WTC11 (cell line): ENCODE results near the gene CDH18. TPM values are rescaled to one million over a fixed set of nuclear protein-coding genes. Genes with fewer than 3 reads are reported as not detected.

ENCODE experiments used
- ATAC-seq: fragments of 200-7000 bp; cut with Tn5 transposase; 2 replicates; pipeline ENCODE4 v1.10.0; 2021; ENCODE audit warnings: mild to moderate bottlenecking, moderate library complexity
- CTCF ChIA-PET: fragments of 300-600 bp; sonication (Branson Sonifier 250); formaldehyde crosslinking; loops from one replicate; lab custom pipeline; 2021; ENCODE audit warnings: antibody characterized with exemption; lab: Charles Lee
- POLR2A ChIA-PET: fragments of 350-600 bp; sonication (Branson Sonifier 250); formaldehyde crosslinking; loops from one replicate; lab custom pipeline; 2021; ENCODE audit warnings: antibody characterized with exemption; lab: Charles Lee
- DNase-seq: peaks from one replicate; pipeline ENCODE4 v3.0.0; 2021; ENCODE audit warnings: low spot score
- H3K27ac Mint-ChIP-seq: 2 replicates; pipeline ENCODE4 v1.8.0; 2021; ENCODE audit warnings: mixed read lengths
- H3K27me3 Mint-ChIP-seq: 2 replicates; pipeline ENCODE4 v1.8.0; 2021; ENCODE audit warnings: low read depth, mild to moderate bottlenecking, moderate library complexity, mixed read lengths
- H3K36me3 Mint-ChIP-seq: 2 replicates; pipeline ENCODE4 v1.8.0; 2021; ENCODE audit warnings: mixed read lengths
- H3K4me1 Mint-ChIP-seq: 2 replicates; pipeline ENCODE4 v1.8.0; 2022; ENCODE audit warnings: mixed read lengths
- H3K4me3 Mint-ChIP-seq: 2 replicates; pipeline ENCODE4 v1.8.0; 2021; ENCODE audit warnings: mild to moderate bottlenecking, moderate library complexity, mixed read lengths
- H3K9me3 Mint-ChIP-seq: 2 replicates; pipeline ENCODE4 v1.8.0; 2021; ENCODE audit warnings: mixed read lengths
- EMX1 ChIP-seq: fragments of 250-450 bp; sonication (Bioruptor Pico); IDR thresholded peaks from 2 replicates; pipeline ENCODE4 v1.8.0; 2021; ENCODE audit warnings: mild to moderate bottlenecking
- ETV6 ChIP-seq: sonication (generic); formaldehyde crosslinking; IDR thresholded peaks from 2 replicates; pipeline ENCODE4 v1.8.1; 2022; ENCODE audit warnings: mild to moderate bottlenecking, missing genetic modification reagents
- GRHL2 ChIP-seq: fragments of 250-450 bp; sonication (Bioruptor Pico); IDR thresholded peaks from 2 replicates; pipeline ENCODE4 v1.8.0; 2022; ENCODE audit warnings: mild to moderate bottlenecking, moderate library complexity; ENCODE audit not compliant: insufficient replicate concordance, severe bottlenecking
- GTF2I ChIP-seq: fragments of 250-450 bp; sonication (Bioruptor Pico); conservative IDR thresholded peaks from 2 replicates; pipeline ENCODE4 v1.4.0; 2021; ENCODE audit warnings: mild to moderate bottlenecking
- IRF2 ChIP-seq: sonication (generic); formaldehyde crosslinking; IDR thresholded peaks from 2 replicates; pipeline ENCODE4 v1.8.0; 2022; ENCODE audit warnings: low read depth, missing genetic modification reagents, borderline replicate concordance
- JUN ChIP-seq: sonication (generic); formaldehyde crosslinking; IDR thresholded peaks from 2 replicates; pipeline ENCODE4 v1.8.0; 2023; ENCODE audit warnings: mild to moderate bottlenecking, missing genetic modification reagents
- NFATC4 ChIP-seq: fragments of 250-450 bp; sonication (Bioruptor Pico); IDR thresholded peaks from 2 replicates; pipeline ENCODE4 v1.9.0; 2021; ENCODE audit warnings: mild to moderate bottlenecking
- NR1H2 ChIP-seq: sonication (generic); formaldehyde crosslinking; IDR thresholded peaks from 2 replicates; pipeline ENCODE4 v1.9.0; 2021; ENCODE audit warnings: mild to moderate bottlenecking, moderate library complexity, missing genetic modification reagents
- NR2C2 ChIP-seq: sonication (generic); formaldehyde crosslinking; IDR thresholded peaks from 2 replicates; pipeline ENCODE4 v1.8.0; 2022; ENCODE audit warnings: mild to moderate bottlenecking, missing genetic modification reagents
- OVOL2 ChIP-seq: fragments of 250-450 bp; sonication (Bioruptor Pico); IDR thresholded peaks from 2 replicates; pipeline ENCODE4 v1.9.0; 2021; ENCODE audit warnings: mild to moderate bottlenecking, borderline replicate concordance
- PRDM15 ChIP-seq: sonication (generic); formaldehyde crosslinking; IDR thresholded peaks from 2 replicates; pipeline ENCODE4 v1.8.0; 2022; ENCODE audit warnings: missing genetic modification reagents
- TCF7 ChIP-seq: sonication (generic); formaldehyde crosslinking; IDR thresholded peaks from 2 replicates; pipeline ENCODE4 v1.8.0; 2022; ENCODE audit warnings: mild to moderate bottlenecking, low read depth, missing genetic modification reagents, moderate library complexity
- TEAD1 ChIP-seq: sonication (generic); formaldehyde crosslinking; IDR thresholded peaks from 2 replicates; pipeline ENCODE4 v1.8.0; 2022; ENCODE audit warnings: mild to moderate bottlenecking, missing genetic modification reagents
- ZBTB21 ChIP-seq: sonication (generic); formaldehyde crosslinking; IDR thresholded peaks from 2 replicates; pipeline ENCODE4 v1.8.1; 2023; ENCODE audit warnings: mild to moderate bottlenecking, missing genetic modification reagents, borderline replicate concordance
- ZNF671 ChIP-seq: fragments of 250-450 bp; sonication (Bioruptor Pico); IDR thresholded peaks from 2 replicates; pipeline ENCODE4 v1.8.0; 2021; ENCODE audit warnings: mild to moderate bottlenecking
- total RNA-seq: library from RNA; stranded (reverse); gene quantifications from 3 replicates; pipeline ENCODE4 v1.2.3, GENCODE V29; 2021
- TF ChIP-seq, protein P1 (sequence below): sonication (generic); formaldehyde crosslinking; IDR thresholded peaks from 2 replicates; pipeline ENCODE4 v1.8.1; 2023; ENCODE audit warnings: mild to moderate bottlenecking, missing genetic modification reagents
- TF ChIP-seq, protein P2 (sequence below): sonication (generic); formaldehyde crosslinking; IDR thresholded peaks from 2 replicates; pipeline ENCODE4 v1.8.0; 2022; ENCODE audit warnings: mild to moderate bottlenecking, missing genetic modification reagents
- TF ChIP-seq, protein P3 (sequence below): sonication (generic); formaldehyde crosslinking; IDR thresholded peaks from 2 replicates; pipeline ENCODE4 v1.8.1; 2022; ENCODE audit warnings: low read depth, mild to moderate bottlenecking, moderate library complexity, missing genetic modification reagents, borderline replicate concordance
- TF ChIP-seq, protein P4 (sequence below): sonication (generic); formaldehyde crosslinking; IDR thresholded peaks from 2 replicates; pipeline ENCODE4 v1.8.1; 2023; ENCODE audit warnings: mild to moderate bottlenecking, missing genetic modification reagents, moderate library complexity

CDH18 gene
- total RNA-seq, 1 experiment from 2014 or later, result 0.24 TPM

DNA sequence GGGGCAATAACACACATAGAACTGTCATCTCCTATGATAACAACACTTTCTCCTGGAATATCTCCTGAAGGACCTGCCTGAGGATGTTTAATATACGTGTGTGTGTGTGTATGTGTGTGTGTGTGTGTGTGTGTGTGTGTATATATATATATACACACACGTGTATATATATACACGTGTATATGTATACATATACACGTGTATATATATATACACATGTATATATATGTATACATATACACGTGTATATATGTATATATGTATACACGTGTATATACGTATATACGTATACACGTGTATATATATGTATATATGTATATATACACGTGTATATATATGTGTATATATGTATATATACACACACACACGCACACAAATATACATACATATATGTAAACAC lies 27.5 kb downstream of the CDH18 start (continued):
- TF ChIP-seq, protein P1, sequence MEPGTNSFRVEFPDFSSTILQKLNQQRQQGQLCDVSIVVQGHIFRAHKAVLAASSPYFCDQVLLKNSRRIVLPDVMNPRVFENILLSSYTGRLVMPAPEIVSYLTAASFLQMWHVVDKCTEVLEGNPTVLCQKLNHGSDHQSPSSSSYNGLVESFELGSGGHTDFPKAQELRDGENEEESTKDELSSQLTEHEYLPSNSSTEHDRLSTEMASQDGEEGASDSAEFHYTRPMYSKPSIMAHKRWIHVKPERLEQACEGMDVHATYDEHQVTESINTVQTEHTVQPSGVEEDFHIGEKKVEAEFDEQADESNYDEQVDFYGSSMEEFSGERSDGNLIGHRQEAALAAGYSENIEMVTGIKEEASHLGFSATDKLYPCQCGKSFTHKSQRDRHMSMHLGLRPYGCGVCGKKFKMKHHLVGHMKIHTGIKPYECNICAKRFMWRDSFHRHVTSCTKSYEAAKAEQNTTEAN (CRISPR knock-in tag), result no peak

- POLR2A ChIA-PET, result no interaction called here
- ATAC-seq, result no peak
- Mint-ChIP-seq H3K9me3 (peaks cover 3% of the 10 kb centered on the region; the same call in 1 of the 2 replicates), H3K4me3 (no peak overlapping the region), H3K27ac (no peak overlapping the region), H3K4me1 (no peaks in the 10 kb centered on the region), H3K36me3 (no peaks in the 10 kb centered on the region), H3K27me3 (no peaks in the 10 kb centered on the region)
- no peak for TF ChIP-seq EMX1
- TF ChIP-seq NR1H2 (CRISPR knock-in tag), result no peak
- no peak for TF ChIP-seq ZBTB21
- no peak for TF ChIP-seq NFATC4 (CRISPR knock-in tag)
- no peak for DNase-seq
- CTCF ChIA-PET, result no interaction called here
Observed at GRCh38 chr5:19959830-19960384, 28.1 kb downstream of the CDH18 start.

DNA sequence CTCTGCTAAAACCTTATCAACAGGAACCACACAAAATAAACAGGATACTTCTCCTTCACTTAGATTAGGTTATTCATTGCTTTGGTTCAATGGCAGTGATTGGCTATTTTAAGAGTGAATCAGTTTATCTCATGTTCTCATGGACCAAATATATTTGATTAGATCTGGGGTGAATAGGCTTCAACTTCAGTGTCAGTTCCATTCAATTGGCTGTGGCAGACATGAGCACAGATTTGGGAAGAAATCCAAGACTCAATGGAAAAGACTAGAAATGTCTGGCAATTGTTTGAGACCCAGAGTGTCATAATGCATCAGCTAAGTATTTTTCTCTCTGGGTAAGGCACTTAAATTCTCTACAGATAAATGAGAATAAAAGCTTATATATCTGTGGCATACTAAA lies 37.1 kb downstream of the CDH18 start:
- Mint-ChIP-seq H3K27ac (no peak overlapping the region), H3K9me3 (no peaks in the 10 kb centered on the region), H3K4me1 (no peaks in the 10 kb centered on the region), H3K27me3 (no peaks in the 10 kb centered on the region), H3K36me3 (no peaks in the 10 kb centered on the region), H3K4me3 (no peak overlapping the region)
- TF ChIP-seq, protein P2, sequence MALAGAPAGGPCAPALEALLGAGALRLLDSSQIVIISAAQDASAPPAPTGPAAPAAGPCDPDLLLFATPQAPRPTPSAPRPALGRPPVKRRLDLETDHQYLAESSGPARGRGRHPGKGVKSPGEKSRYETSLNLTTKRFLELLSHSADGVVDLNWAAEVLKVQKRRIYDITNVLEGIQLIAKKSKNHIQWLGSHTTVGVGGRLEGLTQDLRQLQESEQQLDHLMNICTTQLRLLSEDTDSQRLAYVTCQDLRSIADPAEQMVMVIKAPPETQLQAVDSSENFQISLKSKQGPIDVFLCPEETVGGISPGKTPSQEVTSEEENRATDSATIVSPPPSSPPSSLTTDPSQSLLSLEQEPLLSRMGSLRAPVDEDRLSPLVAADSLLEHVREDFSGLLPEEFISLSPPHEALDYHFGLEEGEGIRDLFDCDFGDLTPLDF (CRISPR knock-in tag), result no peak
- TF ChIP-seq, protein P3, sequence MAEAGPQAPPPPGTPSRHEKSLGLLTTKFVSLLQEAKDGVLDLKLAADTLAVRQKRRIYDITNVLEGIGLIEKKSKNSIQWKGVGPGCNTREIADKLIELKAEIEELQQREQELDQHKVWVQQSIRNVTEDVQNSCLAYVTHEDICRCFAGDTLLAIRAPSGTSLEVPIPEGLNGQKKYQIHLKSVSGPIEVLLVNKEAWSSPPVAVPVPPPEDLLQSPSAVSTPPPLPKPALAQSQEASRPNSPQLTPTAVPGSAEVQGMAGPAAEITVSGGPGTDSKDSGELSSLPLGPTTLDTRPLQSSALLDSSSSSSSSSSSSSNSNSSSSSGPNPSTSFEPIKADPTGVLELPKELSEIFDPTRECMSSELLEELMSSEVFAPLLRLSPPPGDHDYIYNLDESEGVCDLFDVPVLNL, result no peak
- TF ChIP-seq NR2C2 (CRISPR knock-in tag) (no peak), OVOL2 (no peak), JUN (CRISPR knock-in tag) (no peak), IRF2 (no peak), TEAD1 (CRISPR knock-in tag) (no peak), GTF2I (CRISPR knock-in tag) (no peak), ETV6 (CRISPR knock-in tag) (no peak), TCF7 (CRISPR knock-in tag) (no peak), ZBTB21 (no peak)
- POLR2A ChIA-PET, result no interaction called here
- ATAC-seq, result no peak
- DNase-seq, result no peak
- CTCF ChIA-PET, result no interaction called here

DNA sequence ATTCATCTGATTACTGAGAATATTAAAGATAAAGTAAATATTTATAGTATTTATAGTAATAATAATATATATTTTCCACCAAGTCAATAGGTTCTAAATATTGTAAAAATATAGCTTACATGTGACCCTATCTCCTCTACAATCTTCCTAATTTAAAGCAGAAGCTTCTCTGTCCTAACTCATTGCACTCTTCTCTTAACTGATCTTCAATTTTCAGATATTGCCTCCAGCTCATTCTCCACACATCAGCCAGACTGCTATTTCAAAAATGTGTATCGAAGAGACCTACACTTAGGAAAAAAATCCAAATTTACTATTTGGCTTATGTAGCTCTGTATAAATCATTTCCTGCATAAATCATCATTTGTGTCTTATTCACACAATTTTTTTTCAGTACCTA lies 47.8 kb downstream of the CDH18 start:
- H3K27me3 Mint-ChIP-seq, result no peaks in the 10 kb centered on the region
- no peak overlapping the region for H3K27ac Mint-ChIP-seq
- CTCF ChIA-PET, result no interaction called here
- no peaks in the 10 kb centered on the region for H3K9me3 Mint-ChIP-seq
- no peaks in the 10 kb centered on the region for H3K36me3 Mint-ChIP-seq
- ATAC-seq (no peak), DNase-seq (no peak)
- no peaks in the 10 kb centered on the region; the same call in 1 of the 2 replicates for H3K4me1 Mint-ChIP-seq
- no peak overlapping the region for H3K4me3 Mint-ChIP-seq
- POLR2A ChIA-PET, result no interaction called here
- TF ChIP-seq PRDM15 (CRISPR knock-in tag) (no peak), JUN (CRISPR knock-in tag) (no peak), ZNF671 (no peak), GRHL2 (no peak)
- TF ChIP-seq, protein P1 (CRISPR knock-in tag), result no peak
- TF ChIP-seq, protein P4, sequence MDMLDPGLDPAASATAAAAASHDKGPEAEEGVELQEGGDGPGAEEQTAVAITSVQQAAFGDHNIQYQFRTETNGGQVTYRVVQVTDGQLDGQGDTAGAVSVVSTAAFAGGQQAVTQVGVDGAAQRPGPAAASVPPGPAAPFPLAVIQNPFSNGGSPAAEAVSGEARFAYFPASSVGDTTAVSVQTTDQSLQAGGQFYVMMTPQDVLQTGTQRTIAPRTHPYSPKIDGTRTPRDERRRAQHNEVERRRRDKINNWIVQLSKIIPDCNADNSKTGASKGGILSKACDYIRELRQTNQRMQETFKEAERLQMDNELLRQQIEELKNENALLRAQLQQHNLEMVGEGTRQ (CRISPR knock-in tag), result no peak
- TF ChIP-seq, protein P2 (CRISPR knock-in tag), result no peak
